Neuronal stem cell (in vitro differentiated cells): ENCODE data around the gene DEAF1.
A peak's percentile ranks its signal among the peaks of the same experiment; 100 is the strongest.

Experiments
- DNase-seq: peaks from one replicate; pipeline ENCODE4 v3.0.0-alpha.2; 2013; ENCODE audit warnings: low spot score
- H2AFZ ChIP-seq: one replicate; pipeline ENCODE4 v1.6.1; 2013; ENCODE audit warnings: mild to moderate bottlenecking, low read length, inconsistent platforms
- H2AK5ac ChIP-seq: 2 replicates; pipeline ENCODE4 v1.6.1; 2013; ENCODE audit warnings: low read depth, mild to moderate bottlenecking, inconsistent platforms, low read length, moderate library complexity, mixed read lengths
- H2BK120ac ChIP-seq: 2 replicates; pipeline ENCODE4 v1.6.1; 2013; ENCODE audit warnings: low read depth, mild to moderate bottlenecking, inconsistent platforms, low read length, moderate library complexity, mixed read lengths
- H2BK12ac ChIP-seq: one replicate; pipeline ENCODE4 v1.6.1; 2013; ENCODE audit warnings: low read length, inconsistent platforms
- H2BK15ac ChIP-seq: 2 replicates; pipeline ENCODE4 v1.6.1; 2013; ENCODE audit warnings: mild to moderate bottlenecking, low read length, inconsistent platforms, mixed read lengths
- H2BK5ac ChIP-seq: one replicate; pipeline ENCODE4 v1.6.1; 2013; ENCODE audit warnings: inconsistent platforms, mild to moderate bottlenecking, low read length, moderate library complexity
- H3K14ac ChIP-seq: one replicate; pipeline ENCODE4 v1.6.1; 2013; ENCODE audit warnings: low read length, inconsistent platforms
- H3K18ac ChIP-seq: 2 replicates; pipeline ENCODE4 v1.6.1; 2013; ENCODE audit warnings: low read length, inconsistent platforms
- H3K23ac ChIP-seq: 2 replicates; pipeline ENCODE4 v1.6.1; 2013; ENCODE audit warnings: low read depth, mild to moderate bottlenecking, mixed read lengths, low read length, inconsistent platforms; ENCODE audit not compliant: poor library complexity
- H3K27ac ChIP-seq: replicated peaks from 3 replicates; pipeline ENCODE4 v1.5.1; 2013; ENCODE audit warnings: low read length, inconsistent platforms
- H3K27me3 ChIP-seq, 3 experiments: 2 replicates each; pipeline ENCODE4 v1.6.1; 2013; ENCODE audit warnings: low read length in 3 of 3, mild to moderate bottlenecking in 2 of 3, inconsistent platforms in 1 of 3, low read depth in 1 of 3, mixed read lengths in 1 of 3, moderate library complexity in 1 of 3; ENCODE audit not compliant: control insufficient read depth in 3 of 3, insufficient read depth in 3 of 3
- H3K36me3 ChIP-seq, 2 donors: replicated peaks in 1 of 2; 2 replicates each; pipeline ENCODE4 v1.6.1; 2013; ENCODE audit warnings: low read length in 2 of 2; ENCODE audit not compliant: control insufficient read depth in 2 of 2, insufficient read depth in 2 of 2
- H3K4ac ChIP-seq: 2 replicates; pipeline ENCODE4 v1.6.1; 2013; ENCODE audit warnings: inconsistent platforms, mild to moderate bottlenecking, low read length, moderate library complexity
- H3K4me1 ChIP-seq, 2 donors: 1 replicate in 1 of 2; 2 replicates in 1 of 2; pipeline ENCODE4 v1.6.1; 2013; ENCODE audit warnings: low read length in 2 of 2, low read depth in 1 of 2; ENCODE audit not compliant: control insufficient read depth in 2 of 2, insufficient read depth in 1 of 2
- H3K4me2 ChIP-seq: one replicate; pipeline ENCODE4 v1.6.1; 2013; ENCODE audit warnings: mild to moderate bottlenecking, low read length, inconsistent platforms; ENCODE audit not compliant: insufficient read depth, poor library complexity, severe bottlenecking
- H3K4me3 ChIP-seq, 2 donors: 2 replicates each; pipeline ENCODE4 v1.5.1; 2013; ENCODE audit warnings: low read length in 2 of 2, mild to moderate bottlenecking in 2 of 2, inconsistent platforms in 1 of 2, moderate library complexity in 1 of 2
- H3K79me1 ChIP-seq: one replicate; pipeline ENCODE4 v1.6.1; 2013; ENCODE audit warnings: low read depth, mild to moderate bottlenecking, inconsistent platforms, low read length, moderate library complexity
- H3K9ac ChIP-seq: one replicate; pipeline ENCODE4 v1.6.1; 2013; ENCODE audit warnings: mild to moderate bottlenecking, low read depth, low read length, inconsistent platforms; ENCODE audit not compliant: poor library complexity
- H3K9me3 ChIP-seq, 2 donors: replicated peaks in 1 of 2; 2 replicates each; pipeline versions ENCODE3 to v1.6.1; 2013; ENCODE audit warnings: low read length in 2 of 2, mild to moderate bottlenecking in 2 of 2, inconsistent platforms in 1 of 2, low read depth in 1 of 2, mixed read lengths in 1 of 2, moderate library complexity in 1 of 2; ENCODE audit not compliant: control insufficient read depth in 2 of 2, insufficient read depth in 1 of 2
- H4K8ac ChIP-seq: one replicate; pipeline ENCODE4 v1.6.1; 2013; ENCODE audit warnings: low read depth, mild to moderate bottlenecking, inconsistent platforms, low read length, moderate library complexity
- H4K91ac ChIP-seq: one replicate; pipeline ENCODE4 v1.6.1; 2013; ENCODE audit warnings: low read length, low read depth, mild to moderate bottlenecking, inconsistent platforms; ENCODE audit not compliant: poor library complexity
- WGBS, 2 donors: extraction: QIAGEN DNeasy Blood & Tissue Kit; methylation state at CpG; one replicate each; pipeline ENCODE4 v1.1.7; 2013; ENCODE audit warnings: missing lambda C conversion rate in 2 of 2, mixed read lengths in 1 of 2; ENCODE audit not compliant: insufficient read length in 2 of 2, insufficient replicate concordance in 1 of 2; ENCODE audit errors: extremely low coverage in 2 of 2; 5-methylcytosine and 5-hydroxymethylcytosine counted together

Gene DEAF1

DNA sequence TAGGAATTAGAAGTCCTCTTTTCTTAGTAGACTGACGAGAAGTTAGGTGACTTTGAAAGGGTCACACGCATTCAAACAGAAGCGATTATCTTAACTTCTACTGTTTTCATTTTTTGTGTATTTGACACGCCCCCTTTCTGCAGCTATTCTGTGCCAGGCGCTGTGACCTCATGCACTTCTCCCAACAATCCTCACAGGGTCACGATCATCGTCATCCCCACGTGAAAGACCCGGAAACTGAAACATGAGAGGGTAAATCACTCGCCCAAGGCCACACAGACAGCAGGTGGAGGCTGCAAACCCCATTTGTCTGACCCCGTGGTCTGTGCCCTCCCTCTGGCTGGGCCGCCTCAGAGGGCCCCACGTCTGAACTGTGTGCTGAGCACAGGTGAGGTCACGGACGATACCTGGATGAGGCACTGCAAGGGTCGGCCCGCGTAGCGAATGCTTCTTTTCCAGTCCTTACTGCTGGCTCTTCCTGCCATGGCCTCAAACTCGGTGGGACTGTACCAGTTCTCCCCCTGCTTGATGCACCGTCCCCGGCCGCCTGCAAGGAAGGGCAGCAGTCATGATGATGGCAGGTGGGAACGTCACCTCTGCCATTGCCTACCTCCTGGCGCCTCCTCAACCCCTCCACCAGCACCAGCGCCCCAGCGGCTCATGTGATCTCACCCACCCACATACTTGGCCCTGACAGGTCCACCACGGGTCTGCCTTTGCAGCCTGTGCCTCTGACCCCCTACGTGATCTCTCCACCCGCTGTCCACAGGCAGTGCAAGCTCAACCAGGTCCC lies 8.4 kb downstream of the DEAF1 start:
- Histone ChIP-seq H3K9me3 (no peaks in the 10 kb centered on the region), H4K91ac (peak overlapping the region; percentile 59), H3K18ac (peak overlapping the region; percentile 66), H3K23ac (peak overlapping the region; percentile 48), H3K9ac (no peak overlapping the region), H2AK5ac (no peak overlapping the region), H3K4ac (no peak overlapping the region), H3K27me3 (peaks cover 0 to 2% (median 0%) of the 10 kb centered on the region in 3 experiments), H3K36me3 (peaks cover 46 to 94% of the 10 kb centered on the region in 2 donors), H2BK15ac (no peak overlapping the region), H3K4me3 (no peak overlapping the region), H2BK12ac (no peak overlapping the region), H3K79me1 (peaks cover 9% of the 10 kb centered on the region), H4K8ac (no peak overlapping the region), H2AFZ (no peak overlapping the region), H3K4me1 (no peaks in the 10 kb centered on the region), H2BK120ac (no peak overlapping the region), H3K4me2 (no peak overlapping the region), H3K14ac (no peak overlapping the region), H2BK5ac (no peak overlapping the region), H3K27ac (no peak overlapping the region)
- WGBS, 2 donors, result no CpG with 5 or more reads among the region's 30 CpGs
- DNase-seq, result no peak

GRCh38 chr11:680970-681369 lies 14.1 kb downstream of the DEAF1 start:
- Histone ChIP-seq H3K4me1 (no peaks in the 10 kb centered on the region), H3K4me2 (no peak overlapping the region), H3K27ac (no peak overlapping the region), H3K4me3 (no peak overlapping the region), H4K91ac (no peak overlapping the region), H3K79me1 (no peaks in the 10 kb centered on the region), H3K9ac (no peak overlapping the region), H2BK12ac (no peak overlapping the region), H2AFZ (no peak overlapping the region), H3K23ac (no peak overlapping the region), H3K14ac (no peak overlapping the region), H2BK5ac (no peak overlapping the region), H3K9me3 (no peaks in the 10 kb centered on the region), H4K8ac (no peak overlapping the region), H3K18ac (no peak overlapping the region), H2BK120ac (no peak overlapping the region), H3K27me3 (peaks cover 0 to 2% (median 0%) of the 10 kb centered on the region in 3 experiments), H2AK5ac (no peak overlapping the region), H3K4ac (no peak overlapping the region), H3K36me3 (peaks cover 38 to 90% of the 10 kb centered on the region in 2 donors), H2BK15ac (no peak overlapping the region)
- no CpG with 5 or more reads among the region's 13 CpGs for WGBS, 2 donors
- no peak for DNase-seq

GRCh38 chr11:680476-680875 lies 14.5 kb downstream of the DEAF1 start:
- H3K4me1 ChIP-seq, result no peaks in the 10 kb centered on the region
- H3K79me1 ChIP-seq, result no peaks in the 10 kb centered on the region
- H3K36me3 ChIP-seq, result peaks cover 38 to 87% of the 10 kb centered on the region in 2 donors
- no peaks in the 10 kb centered on the region for H3K9me3 ChIP-seq
- H3K27me3 ChIP-seq, result peaks cover 0 to 2% (median 0%) of the 10 kb centered on the region in 3 experiments
- no peak overlapping the region for H2BK12ac ChIP-seq
- no peak overlapping the region for H3K4me2 ChIP-seq
- H3K4me3 ChIP-seq, result no peak overlapping the region
- no peak overlapping the region for H4K8ac ChIP-seq
- no peak overlapping the region for H2BK5ac ChIP-seq
- no peak overlapping the region for H3K23ac ChIP-seq
- no CpG with 5 or more reads among the region's 19 CpGs for WGBS, 2 donors
- H3K18ac ChIP-seq, result no peak overlapping the region
- H3K14ac ChIP-seq, result no peak overlapping the region
- H3K27ac ChIP-seq, result no peak overlapping the region
- H3K4ac ChIP-seq, result no peak overlapping the region
- H2BK15ac ChIP-seq, result no peak overlapping the region
- H2AK5ac ChIP-seq, result no peak overlapping the region
- H3K9ac ChIP-seq, result no peak overlapping the region
- H2BK120ac ChIP-seq, result no peak overlapping the region
- no peak overlapping the region for H4K91ac ChIP-seq
- H2AFZ ChIP-seq, result no peak overlapping the region
- no peak for DNase-seq

- H3K9ac ChIP-seq, result no peak overlapping the region
- no peak overlapping the region for H2BK12ac ChIP-seq
- no peak overlapping the region for H2AK5ac ChIP-seq
- H2BK15ac ChIP-seq, result no peak overlapping the region
- H3K79me1 ChIP-seq, result no peaks in the 10 kb centered on the region
- H3K4me2 ChIP-seq, result no peak overlapping the region
- no peak overlapping the region for H3K23ac ChIP-seq
- no peak overlapping the region for H3K4ac ChIP-seq
- no CpG with 5 or more reads among the region's 36 CpGs for WGBS, 2 donors
- H3K18ac ChIP-seq, result no peak overlapping the region
- no peak for DNase-seq
- H3K4me1 ChIP-seq, result no peaks in the 10 kb centered on the region
- H4K91ac ChIP-seq, result no peak overlapping the region
- H3K27ac ChIP-seq, result no peak overlapping the region
- no peak overlapping the region for H2BK120ac ChIP-seq
- H2BK5ac ChIP-seq, result no peak overlapping the region
- H3K9me3 ChIP-seq, result no peaks in the 10 kb centered on the region
- no peak overlapping the region for H3K14ac ChIP-seq
- no peak overlapping the region for H3K4me3 ChIP-seq
- H2AFZ ChIP-seq, result no peak overlapping the region
- H3K36me3 ChIP-seq, result peaks cover 36 to 83% of the 10 kb centered on the region in 2 donors
- no peak overlapping the region for H4K8ac ChIP-seq
- H3K27me3 ChIP-seq, result no peaks in the 10 kb centered on the region
Observed at GRCh38 chr11:679271-680207, 15.5 kb downstream of the DEAF1 start.
